H1 (cell line): ENCODE results near the gene LAMA4. TPM values are rescaled to one million over a fixed set of nuclear protein-coding genes. Genes with fewer than 3 reads are reported as not detected.

Experiments used
- CTCF ChIA-PET: fragments of 300-600 bp; sonication (Branson Sonifier 250); formaldehyde crosslinking; loops from one replicate; lab custom pipeline; 2021; ENCODE audit not compliant: partially characterized antibody; lab: Charles Lee
- POLR2A ChIA-PET: fragments of 300-600 bp; sonication (Branson Sonifier 250); formaldehyde crosslinking; loops from one replicate; lab custom pipeline; 2021; ENCODE audit warnings: inconsistent platforms; ENCODE audit not compliant: partially characterized antibody; lab: Charles Lee
- DNase-seq, 2 experiments: peaks; one replicate each; pipeline versions ENCODE4 v3.0.0 to v3.0.0-alpha.2; 2010 to 2022; ENCODE audit warnings: low spot score in 2 of 2, low read depth in 1 of 2, mixed read lengths in 1 of 2
- FAIRE-seq: peaks from 2 replicates; lab custom pipeline; 2011; peaks lifted over from hg19 to GRCh38; lab: Jason Lieb, UNC
- H2AFZ ChIP-seq: 2 replicates; pipeline ENCODE4 v1.8.1; 2012; ENCODE audit warnings: low read length, inconsistent platforms
- H2AK5ac ChIP-seq: 2 replicates; pipeline ENCODE4 v1.6.1; 2013; ENCODE audit warnings: low read depth, low read length
- H2BK120ac ChIP-seq: replicated peaks from 2 replicates; pipeline ENCODE3; 2013; ENCODE audit warnings: low read depth, low read length, inconsistent platforms
- H2BK12ac ChIP-seq: 2 replicates; pipeline ENCODE4 v1.6.1; 2013; ENCODE audit warnings: low read depth, low read length
- H2BK15ac ChIP-seq: 2 replicates; pipeline ENCODE4 v1.6.1; 2013; ENCODE audit warnings: low read length
- H2BK20ac ChIP-seq: 2 replicates; pipeline ENCODE4 v1.6.1; 2013; ENCODE audit warnings: low read length
- H2BK5ac ChIP-seq: 2 replicates; pipeline ENCODE4 v1.6.1; 2013; ENCODE audit warnings: low read depth, low read length
- H3K14ac ChIP-seq: 2 replicates; pipeline ENCODE4 v1.6.1; 2013; ENCODE audit warnings: inconsistent platforms; ENCODE audit not compliant: insufficient read length
- H3K18ac ChIP-seq: 2 replicates; pipeline ENCODE4 v1.6.1; 2013; ENCODE audit warnings: low read length; ENCODE audit errors: extremely low read depth
- H3K23ac ChIP-seq: 2 replicates; pipeline ENCODE4 v1.6.1; 2013; ENCODE audit warnings: inconsistent platforms; ENCODE audit not compliant: insufficient read length
- H3K23me2 ChIP-seq: 2 replicates; pipeline ENCODE4 v1.6.1; 2013; ENCODE audit warnings: low read depth, low read length
- H3K27ac ChIP-seq: 2 replicates; pipeline ENCODE4 v1.6.1; 2011; ENCODE audit warnings: low read depth, low read length, inconsistent platforms
- H3K27me3 ChIP-seq, 4 experiments: replicated peaks in 1 of 4; 1 replicate in 1 of 4; 2 replicates in 3 of 4; pipeline versions ENCODE4 v1.6.1 to v1.8.1; 2011 to 2013; ENCODE audit warnings: low read length in 3 of 4, mild to moderate bottlenecking in 3 of 4, inconsistent platforms in 2 of 4, mixed read lengths in 2 of 4, moderate library complexity in 1 of 4; ENCODE audit not compliant: control insufficient read depth in 3 of 4, insufficient read depth in 3 of 4; ENCODE audit errors: extremely low read depth in 1 of 4
- H3K36me3 ChIP-seq, 4 experiments: 2 replicates each; pipeline versions ENCODE4 v1.6.1 to v1.8.1; 2011 to 2013; ENCODE audit warnings: mild to moderate bottlenecking in 4 of 4, low read length in 3 of 4, moderate library complexity in 2 of 4, control low read depth in 1 of 4, inconsistent platforms in 1 of 4; ENCODE audit not compliant: insufficient read depth in 4 of 4, control insufficient read depth in 2 of 4
- H3K4ac ChIP-seq: replicated peaks from 2 replicates; pipeline ENCODE3; 2013; ENCODE audit warnings: low read length, low read depth, mixed read lengths, inconsistent platforms; ENCODE audit not compliant: insufficient read length
- H3K4me1 ChIP-seq, 4 experiments: replicated peaks in 1 of 4; 1 replicate in 1 of 4; 2 replicates in 3 of 4; pipeline versions ENCODE4 v1.6.1 to v1.8.1; 2011 to 2013; ENCODE audit warnings: low read length in 3 of 4, inconsistent platforms in 2 of 4, mixed read lengths in 1 of 4; ENCODE audit not compliant: insufficient read depth in 4 of 4, control insufficient read depth in 3 of 4
- H3K4me2 ChIP-seq, 2 experiments: 2 replicates each; pipeline versions ENCODE4 v1.6.1 to v1.8.1; 2011 to 2013; ENCODE audit warnings: low read depth in 2 of 2, low read length in 2 of 2, control low read depth in 1 of 2, inconsistent platforms in 1 of 2, mild to moderate bottlenecking in 1 of 2; ENCODE audit not compliant: insufficient read depth in 1 of 2
- H3K4me3 ChIP-seq, 4 experiments: fragments of 200-600, 300-600 bp in 1 of 4; sonication (generic), shearing (Covaris generic), sonication (Bioruptor Twin) in 1 of 4; 2 replicates each; pipeline versions ENCODE4 v1.5.1 to v1.8.1; 2011 to 2016; ENCODE audit warnings: low read length in 4 of 4, low read depth in 3 of 4, control low read depth in 2 of 4, inconsistent platforms in 2 of 4, mild to moderate bottlenecking in 2 of 4, mixed read lengths in 1 of 4, moderate library complexity in 1 of 4; ENCODE audit not compliant: insufficient read depth in 2 of 4; ENCODE audit errors: extremely low read depth in 1 of 4
- H3K56ac ChIP-seq: replicated peaks from 2 replicates; pipeline ENCODE3; 2013; ENCODE audit warnings: low read depth, mild to moderate bottlenecking, mixed read lengths, low read length, inconsistent platforms; ENCODE audit not compliant: insufficient read length
- H3K79me1 ChIP-seq: 2 replicates; pipeline ENCODE4 v1.6.1; 2013; ENCODE audit warnings: low read depth, low read length, control low read depth
- H3K79me2 ChIP-seq, 2 experiments: 2 replicates each; pipeline versions ENCODE4 v1.6.1 to v1.8.1; 2012 to 2013; ENCODE audit warnings: low read length in 2 of 2, mild to moderate bottlenecking in 2 of 2, inconsistent platforms in 1 of 2; ENCODE audit not compliant: insufficient read depth in 2 of 2, control insufficient read depth in 1 of 2
- H3K9ac ChIP-seq, 4 experiments: replicated peaks in 1 of 4; 1 replicate in 1 of 4; 2 replicates in 3 of 4; pipeline versions ENCODE4 v1.6.1 to v1.8.1; 2011 to 2013; ENCODE audit warnings: low read depth in 3 of 4, low read length in 3 of 4, control low read depth in 2 of 4, mild to moderate bottlenecking in 2 of 4, moderate library complexity in 2 of 4, inconsistent platforms in 1 of 4; ENCODE audit errors: extremely low read depth in 1 of 4
- H3K9me3 ChIP-seq, 2 experiments: 2 replicates each; pipeline versions ENCODE4 v1.6.1 to v1.8.1; 2012 to 2013; ENCODE audit warnings: mild to moderate bottlenecking in 2 of 2, moderate library complexity in 2 of 2, control low read depth in 1 of 2, inconsistent platforms in 1 of 2, low read depth in 1 of 2, low read length in 1 of 2, mixed read lengths in 1 of 2; ENCODE audit not compliant: insufficient read depth in 2 of 2
- H4K20me1 ChIP-seq, 2 experiments: replicated peaks in 1 of 2; 2 replicates each; pipeline versions ENCODE3 to v1.8.1; 2011 to 2013; ENCODE audit warnings: inconsistent platforms in 2 of 2, low read length in 2 of 2, mild to moderate bottlenecking in 1 of 2; ENCODE audit not compliant: insufficient read depth in 2 of 2, control insufficient read depth in 1 of 2
- H4K5ac ChIP-seq: 2 replicates; pipeline ENCODE4 v1.6.1; 2013; ENCODE audit warnings: low read length, low read depth, mixed read lengths, inconsistent platforms; ENCODE audit not compliant: insufficient read length
- H4K8ac ChIP-seq: 2 replicates; pipeline ENCODE4 v1.8.0; 2013; ENCODE audit warnings: mild to moderate bottlenecking, moderate library complexity, low read length, inconsistent platforms; ENCODE audit not compliant: insufficient read depth; ENCODE audit errors: extremely low read depth
- H4K91ac ChIP-seq: replicated peaks from 2 replicates; pipeline ENCODE3; 2013; ENCODE audit warnings: low read length, mixed read lengths, inconsistent platforms; ENCODE audit not compliant: insufficient read length
- CTBP2 ChIP-seq: IDR thresholded peaks from 2 replicates; pipeline ENCODE4 v1.7.0; 2011; ENCODE audit warnings: borderline replicate concordance, mild to moderate bottlenecking, moderate library complexity, mixed read lengths, low read length; ENCODE audit not compliant: insufficient read depth, insufficient read length
- CTCF ChIP-seq, 3 experiments: IDR thresholded peaks; 1 replicate in 2 of 3; 2 replicates in 1 of 3; pipeline versions ENCODE4 v1.5.1 to v1.6.1; 2011; ENCODE audit warnings: low read length in 3 of 3, mild to moderate bottlenecking in 3 of 3, inconsistent platforms in 2 of 3, low read depth in 1 of 3, moderate library complexity in 1 of 3; ENCODE audit not compliant: insufficient read depth in 1 of 3; ENCODE audit errors: control extremely low read depth in 1 of 3
- E2F6 ChIP-seq: IDR thresholded peaks from 2 replicates; pipeline ENCODE4 v1.6.1; 2012; ENCODE audit warnings: inconsistent platforms
- EZH2 ChIP-seq: fragments of 200-600 bp; sonication (generic); IDR thresholded peaks from 2 replicates; pipeline ENCODE4 v1.7.1; 2012; ENCODE audit warnings: low read depth, mild to moderate bottlenecking, moderate library complexity, low read length, inconsistent platforms; ENCODE audit not compliant: severe bottlenecking
- JUN ChIP-seq: IDR thresholded peaks from 2 replicates; pipeline ENCODE4 v1.6.1; 2011; ENCODE audit warnings: low read depth, mild to moderate bottlenecking, improper control_type of control experiment, low read length
- SAP30 ChIP-seq: fragments of 300-600 bp; sonication (generic); IDR thresholded peaks from 2 replicates; pipeline ENCODE4 v1.7.1; 2012; ENCODE audit warnings: low read length, moderate library complexity, mild to moderate bottlenecking, inconsistent platforms; ENCODE audit not compliant: insufficient read depth, insufficient replicate concordance
- SIX5 ChIP-seq: IDR thresholded peaks from 2 replicates; pipeline ENCODE4 v1.6.1; 2011; ENCODE audit warnings: mild to moderate bottlenecking, low read depth, low read length
- SRF ChIP-seq: IDR thresholded peaks from 2 replicates; pipeline ENCODE4 v1.6.1; 2011; ENCODE audit warnings: mild to moderate bottlenecking, low read depth, low read length, moderate library complexity
- WGBS, 2 experiments: shearing (Covaris generic) in 1 of 2; methylation state at CpG; one replicate each; pipeline versions ENCODE4 v1.1.6 to v1.1.7; 2013 to 2015; ENCODE audit warnings: low lambda C conversion rate in 2 of 2, mixed read lengths in 2 of 2, inconsistent platforms in 1 of 2, low coverage in 1 of 2, missing lambda C conversion rate in 1 of 2; ENCODE audit not compliant: insufficient replicate concordance in 2 of 2, insufficient coverage in 1 of 2, insufficient read length in 1 of 2; ENCODE audit errors: extremely low coverage in 1 of 2, missing lambda C conversion rate in 1 of 2; 5-methylcytosine and 5-hydroxymethylcytosine counted together
- polyA plus RNA-seq, 7 experiments: library from polyadenylated mRNA; depleted of rRNA in 3 of 7; stranded (reverse) in 5 of 7; unstranded in 2 of 7; fragments of >200 nt in 5 of 7; fragments of 200-250 nt in 2 of 7; gene quantifications; 1 replicate in 5 of 7; 2 replicates in 1 of 7; 4 replicates in 1 of 7; pipeline versions ENCODE4 v1.2.1 to v1.2.3, GENCODE V29; 2011 to 2013; ENCODE audit warnings: missing spikeins in 2 of 7, mixed read lengths in 2 of 7
- total RNA-seq: library from RNA; stranded (reverse); fragmentation: NEBNext Ultra II Directional; extraction: Animal tissue kit (Norgen Biotek cat#: 25700); gene quantifications from 2 replicates; pipeline ENCODE4 v1.2.1, GENCODE V29; 2021

Gene LAMA4
- total and polyA plus RNA-seq, 2 of the 8 experiments (the other 6 are each of a cell fraction or from before 2014, with no cell fraction given), result 0.95 to 1.5 TPM

- H3K4me1 ChIP-seq, result no peaks in the 10 kb centered on the region
- no peak overlapping the region for H2BK120ac ChIP-seq
- H3K14ac ChIP-seq, result no peak overlapping the region
- no peak for DNase-seq
- no peak overlapping the region for H3K23ac ChIP-seq
- CTCF ChIA-PET, result interaction anchor here (0.7 to 2.7 kb wide), 5 partner anchors 14 to 94 kb away, joined by 3 to 7 read pairs (median 3); partner anchors contain the start of gene LAMA4
- H3K79me2 ChIP-seq, result no peaks in the 10 kb centered on the region
- H2BK12ac ChIP-seq, result no peak overlapping the region
- TF ChIP-seq SIX5 (no peak), SAP30 (no peak), CTBP2 (no peak), EZH2 (no peak), E2F6 (no peak), JUN (no peak), CTCF (IDR thresholded peaks at IDR 0.05; ENCODE audit: control extremely low read depth in 1 of 3, insufficient read depth in 1 of 3, low read depth in 1 of 3, low read length in 3 of 3) (no peak), SRF (no peak)
- FAIRE-seq, result no peak
- H2AK5ac ChIP-seq, result no peak overlapping the region
- no peaks in the 10 kb centered on the region for H3K79me1 ChIP-seq
- no peak overlapping the region for H3K18ac ChIP-seq
- no peak overlapping the region for H3K27ac ChIP-seq
- H3K4me3 ChIP-seq, result no peak overlapping the region
- POLR2A ChIA-PET, result no interaction called here
- no peak overlapping the region for H3K56ac ChIP-seq
- H3K36me3 ChIP-seq, result no peaks in the 10 kb centered on the region
- no peak overlapping the region for H4K91ac ChIP-seq
- H4K20me1 ChIP-seq, result no peaks in the 10 kb centered on the region
- H3K4me2 ChIP-seq, result no peak overlapping the region
- WGBS, 2 experiments, result 67% methylated on average over 1 of the region's 1 CpG; no CpG with 5 or more reads in 1 of the 2 experiments
- H3K9me3 ChIP-seq, result no peaks in the 10 kb centered on the region
- H3K27me3 ChIP-seq, result no peaks in the 10 kb centered on the region
- no peak overlapping the region for H3K9ac ChIP-seq
- H2AFZ ChIP-seq, result no peak overlapping the region
- no peak overlapping the region for H3K4ac ChIP-seq
- H2BK5ac ChIP-seq, result no peak overlapping the region
- no peaks in the 10 kb centered on the region for H3K23me2 ChIP-seq
- H2BK15ac ChIP-seq, result no peak overlapping the region
- no peak overlapping the region for H2BK20ac ChIP-seq
- no peak overlapping the region for H4K8ac ChIP-seq
- H4K5ac ChIP-seq, result no peak overlapping the region
Measured at GRCh38 chr6:112274774-112275173, 20.4 kb upstream of the LAMA4 start.
